GM20431 (cell line): ENCODE data around the gene LMF1.
"Not testable (repeated sequence)": the region's sequence is repeated elsewhere in the genome, so short reads cannot be mapped to it uniquely, and the experiment has no call there.

Experiments
- in situ Hi-C: fragments of 300-500 bp; cut with MseI, MboI; formaldehyde crosslinking; loops from one replicate; pipeline ENCODE4 v1.15.0; 2020; ENCODE audit warnings: low sequenced_read_pairs; ENCODE audit not compliant: unreplicated experiment

LMF1 gene

DNA sequence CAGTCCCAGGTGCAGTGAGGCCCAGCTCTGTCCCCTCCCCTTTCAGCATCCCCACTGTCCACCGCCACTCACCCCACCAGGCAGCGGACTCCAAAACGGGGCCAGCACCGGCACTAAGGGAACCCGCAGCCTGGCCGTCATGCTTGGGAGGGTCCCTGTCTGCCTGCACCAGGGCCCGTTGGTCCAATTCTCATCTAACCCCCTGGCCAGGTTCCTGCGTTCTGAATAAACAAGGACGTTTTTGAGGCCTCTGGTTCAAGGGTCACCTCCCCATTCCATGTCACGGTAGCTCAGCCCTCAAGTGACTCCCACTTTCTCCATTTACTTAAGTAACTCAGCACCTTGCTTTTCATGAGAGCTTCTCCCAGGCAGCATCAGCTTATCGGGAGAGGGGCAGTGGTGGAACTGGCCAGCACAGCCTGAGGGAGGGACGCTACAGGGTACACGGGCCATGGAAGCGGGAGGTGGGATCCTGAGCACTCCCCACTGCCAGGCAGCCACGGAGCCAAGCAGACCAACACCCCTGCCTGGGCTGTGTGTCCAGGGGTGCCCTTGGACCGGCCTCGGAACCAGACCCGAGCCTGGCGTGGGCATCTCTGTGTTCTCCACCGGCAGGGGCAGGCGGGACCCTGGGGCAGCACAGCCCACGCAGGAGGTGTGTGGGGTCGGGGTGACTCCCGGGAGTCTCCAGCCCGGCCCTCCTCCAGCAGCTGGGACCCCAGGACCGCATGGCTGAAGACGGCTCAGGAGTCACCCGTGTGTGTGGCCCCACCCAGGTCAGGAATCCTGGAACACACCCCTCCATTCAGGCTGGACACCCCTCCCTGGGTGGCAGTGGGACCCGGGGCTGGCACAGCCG lies 95.4 kb downstream of the LMF1 start:
- in situ Hi-C loops = no loop called here

DNA sequence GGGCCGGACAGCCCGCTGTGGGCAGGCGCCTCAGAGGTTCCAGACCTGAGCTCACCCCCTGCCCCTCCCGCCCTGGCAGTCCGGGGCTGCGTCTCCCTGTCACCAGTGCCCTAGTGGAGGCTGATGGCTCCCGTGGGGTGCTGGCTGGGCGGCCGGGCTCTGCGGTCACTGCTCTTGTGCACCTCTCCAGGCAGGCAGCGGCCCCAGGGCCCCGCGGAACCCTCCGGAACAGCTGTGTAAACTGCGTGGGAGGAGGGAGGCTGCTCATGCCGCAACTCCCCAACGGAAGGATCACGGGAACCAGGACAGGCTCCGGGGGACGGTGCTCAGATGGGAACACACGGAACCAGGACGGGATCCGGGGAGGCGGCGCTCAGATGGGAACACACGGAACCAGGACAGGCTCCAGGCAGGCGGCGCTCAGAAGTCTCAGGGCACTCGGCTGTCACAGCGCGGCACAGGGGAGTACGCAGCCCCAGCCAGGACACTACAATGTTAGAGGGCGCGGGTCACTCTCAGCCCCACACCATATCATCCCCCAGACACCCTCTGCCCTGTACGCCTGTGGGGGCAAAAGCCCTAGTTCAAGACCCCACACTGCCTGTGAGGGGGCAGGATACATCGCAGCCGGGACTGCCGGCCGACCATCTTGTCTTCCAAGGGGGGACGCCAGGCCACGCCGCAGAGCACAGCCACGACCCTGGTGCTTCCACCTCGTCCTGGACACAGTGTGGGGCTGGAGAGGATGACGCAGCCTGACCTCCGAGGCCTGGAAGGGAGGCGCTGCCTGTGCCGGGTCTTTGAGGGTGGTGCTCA lies 96.2 kb downstream of the LMF1 start:
- in situ Hi-C loops = no loop called here

DNA sequence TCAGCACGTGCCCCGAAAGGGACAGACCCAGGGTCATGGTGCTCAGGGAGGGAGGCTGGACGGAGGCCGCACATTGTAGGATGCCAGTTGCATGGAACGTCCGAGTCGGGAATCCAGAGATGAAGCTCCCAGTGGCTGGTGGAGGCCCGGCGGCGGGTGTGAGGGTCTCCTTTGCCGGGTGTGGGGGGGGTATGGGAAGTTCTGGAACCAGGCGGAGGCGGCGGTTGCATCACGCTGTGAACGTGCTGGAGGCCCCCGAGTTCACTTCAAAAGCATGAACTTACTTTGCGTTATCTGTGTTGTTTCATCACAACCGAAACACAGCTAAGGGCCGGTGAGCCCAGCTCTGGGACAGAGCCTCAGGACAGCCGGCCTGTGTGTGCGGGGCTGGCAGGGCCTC lies 96.9 kb downstream of the LMF1 start:
- in situ Hi-C loops = no loop called here

DNA sequence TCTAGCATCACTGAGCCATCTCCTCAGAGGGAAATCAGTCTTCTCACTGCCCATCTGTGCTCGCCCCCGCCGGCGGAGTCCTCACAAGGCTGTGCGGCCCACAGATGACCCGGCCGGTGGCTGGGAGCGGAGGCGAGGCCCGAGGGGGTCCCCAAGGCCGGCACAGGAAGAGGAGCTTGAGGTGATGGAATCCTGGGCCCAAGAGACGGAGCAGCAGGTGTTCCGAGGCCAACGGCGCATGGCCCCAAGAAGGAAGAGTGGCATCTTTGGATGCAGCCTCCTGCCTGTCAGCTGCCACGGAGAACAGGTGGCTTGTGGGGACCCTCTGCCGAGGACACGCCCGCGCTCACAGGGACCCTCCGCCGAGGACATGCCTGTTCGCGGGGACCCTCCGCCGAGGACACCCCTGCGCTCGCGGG lies 97.5 kb downstream of the LMF1 start:
- in situ Hi-C loops = no loop called here

DNA sequence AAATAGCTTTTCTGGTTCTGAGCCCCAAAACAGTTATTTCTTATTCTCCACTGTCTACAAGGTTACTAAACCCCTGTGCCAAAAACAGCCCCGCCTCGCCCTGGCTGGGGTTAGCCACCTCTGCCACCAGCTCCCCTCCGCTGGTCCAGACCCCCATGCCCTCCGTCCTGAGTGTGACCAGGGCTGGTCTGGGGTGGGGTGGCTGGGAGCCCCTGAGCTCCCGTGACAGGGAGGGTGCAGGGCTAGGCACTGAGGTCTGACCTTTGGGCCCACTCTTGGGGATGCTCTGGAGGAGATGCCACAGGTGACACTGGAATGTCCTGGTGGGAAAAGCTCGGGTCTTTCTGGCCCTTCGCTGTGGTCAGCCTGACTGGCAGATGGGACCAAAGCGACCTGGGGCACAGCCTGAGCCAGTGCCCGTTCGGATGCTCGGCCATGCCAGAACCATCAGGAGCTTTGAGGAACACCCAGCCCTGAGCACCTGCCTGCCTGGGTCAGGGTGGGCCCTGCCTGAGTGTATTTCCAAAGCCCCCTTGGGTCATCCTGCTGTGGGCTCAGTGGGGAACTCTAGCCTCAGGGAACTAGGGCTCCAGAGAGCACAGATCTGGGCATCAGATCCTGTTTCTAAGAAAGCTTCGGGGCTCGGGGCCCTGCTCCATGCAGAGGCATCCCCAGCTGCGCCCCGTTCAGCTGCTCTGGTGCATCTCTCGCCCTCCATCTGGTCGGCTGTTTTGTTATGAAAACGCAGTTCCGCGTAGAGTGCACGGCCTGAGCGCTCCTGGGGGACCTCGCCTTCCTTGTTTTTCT lies 98.1 kb downstream of the LMF1 start:
- in situ Hi-C loops = no loop called here

DNA sequence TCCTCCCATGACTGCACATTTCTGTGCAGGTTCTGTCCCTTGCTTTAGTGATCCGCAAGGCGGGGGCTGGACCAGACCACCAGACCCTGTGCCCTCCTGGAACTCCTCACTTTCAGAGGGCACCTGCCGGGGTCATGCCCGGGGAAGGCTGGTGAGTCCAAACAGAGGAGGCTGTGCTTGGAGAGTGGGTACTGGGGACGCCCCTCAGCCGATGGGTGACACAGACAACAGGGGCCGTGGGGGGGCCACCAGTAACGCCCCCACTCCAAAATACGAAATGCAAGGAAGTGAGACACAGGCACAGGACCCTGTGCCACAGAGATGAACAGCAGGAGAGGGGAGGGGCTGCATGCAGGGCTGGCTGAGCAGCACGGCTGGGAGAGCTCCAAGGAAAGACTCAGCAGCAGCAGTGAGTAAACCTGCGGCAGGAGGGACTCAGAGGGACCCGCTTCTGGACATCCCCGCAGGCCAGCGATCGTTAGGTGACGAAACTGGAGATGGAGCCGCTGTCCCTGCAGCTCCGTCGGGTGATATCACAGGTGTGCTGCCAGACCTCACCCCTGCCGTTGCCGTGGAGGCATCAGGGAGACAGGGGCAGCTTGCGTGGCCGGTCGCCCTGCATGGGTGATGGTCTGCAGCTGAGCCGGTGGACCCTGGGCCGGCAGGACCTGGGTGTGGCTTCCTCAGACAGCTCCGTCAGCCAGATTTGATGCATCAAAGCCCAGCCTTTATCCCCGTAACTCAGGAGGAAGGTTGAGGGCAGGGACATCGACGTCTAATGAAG lies 99.0 kb downstream of the LMF1 start:
- in situ Hi-C loops = no loop called here

DNA sequence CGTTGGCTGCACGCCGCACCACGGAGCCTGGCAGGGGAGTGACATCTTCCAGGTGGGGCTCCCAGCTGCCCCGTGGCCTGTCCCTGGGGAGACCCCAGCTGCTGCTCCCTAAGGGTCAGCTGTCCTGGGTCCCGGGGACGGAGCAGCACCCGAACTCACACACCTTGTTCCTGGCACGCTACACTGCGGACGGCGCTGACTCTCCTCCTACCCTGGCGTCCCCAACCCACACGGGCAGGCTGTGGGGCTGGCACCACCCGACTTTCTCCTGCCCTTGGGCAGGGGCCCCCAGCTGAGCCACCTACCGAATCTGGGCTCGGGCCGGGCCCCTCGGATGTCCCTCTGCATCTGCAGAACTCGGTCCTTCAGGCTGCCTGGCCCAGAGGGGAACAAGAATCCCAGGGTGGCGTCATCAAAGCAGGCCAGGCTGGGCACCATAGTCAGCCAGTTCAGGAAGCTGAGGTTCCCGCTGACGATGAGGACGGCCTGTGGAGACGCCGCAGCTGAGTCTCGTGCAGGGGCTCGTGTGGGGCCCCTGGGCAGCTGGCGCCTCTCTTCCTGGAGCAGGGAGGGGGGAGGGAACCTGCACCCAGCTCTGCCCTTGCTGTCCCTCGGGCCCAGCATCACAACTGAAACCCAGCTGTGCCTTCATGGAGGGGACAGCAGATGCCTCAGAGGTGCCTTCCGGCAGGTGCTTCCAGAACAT lies 99.8 kb downstream of the LMF1 start:
- in situ Hi-C loops = no loop called here

DNA sequence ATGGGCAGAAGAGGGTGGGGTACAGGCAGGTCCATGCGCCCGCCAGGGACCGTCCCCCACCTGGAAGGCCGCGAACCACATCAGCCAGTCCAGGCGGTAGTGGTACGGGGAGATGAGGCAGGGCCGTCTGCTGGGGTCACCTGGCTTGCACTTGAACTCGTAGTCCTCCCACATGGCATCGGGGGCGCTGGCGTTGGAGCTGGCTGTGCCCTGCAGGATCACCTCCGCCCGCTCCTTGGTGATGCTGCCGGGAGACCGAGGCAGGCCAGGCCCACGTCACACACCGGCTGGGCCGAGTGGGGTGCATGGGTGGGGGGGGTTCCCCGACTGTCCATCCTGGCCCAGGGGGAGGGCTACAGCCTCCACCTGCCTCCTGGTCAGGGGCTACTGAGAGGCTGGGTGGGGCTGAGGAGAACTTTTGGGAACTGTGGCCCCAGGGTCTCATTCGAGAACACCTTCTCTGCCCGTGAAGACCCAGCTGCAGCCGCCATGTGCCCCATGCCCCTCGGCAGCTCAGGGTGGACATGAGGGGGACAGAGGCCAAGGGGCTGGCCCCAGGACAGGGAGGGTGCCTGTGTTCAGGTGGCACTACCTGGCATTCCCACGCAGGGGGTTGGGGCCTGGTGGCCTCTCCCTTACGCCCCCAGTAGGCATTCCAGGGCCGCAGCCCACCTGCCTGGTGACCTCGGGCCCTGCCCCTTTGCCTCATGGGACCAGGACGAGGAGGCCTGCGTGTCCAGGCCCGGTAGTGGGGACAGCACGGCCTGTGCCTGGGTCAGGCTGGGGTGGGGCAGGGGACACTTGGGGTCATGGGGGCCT lies 100.8 kb downstream of the LMF1 start:
- in situ Hi-C loops = no loop called here

DNA sequence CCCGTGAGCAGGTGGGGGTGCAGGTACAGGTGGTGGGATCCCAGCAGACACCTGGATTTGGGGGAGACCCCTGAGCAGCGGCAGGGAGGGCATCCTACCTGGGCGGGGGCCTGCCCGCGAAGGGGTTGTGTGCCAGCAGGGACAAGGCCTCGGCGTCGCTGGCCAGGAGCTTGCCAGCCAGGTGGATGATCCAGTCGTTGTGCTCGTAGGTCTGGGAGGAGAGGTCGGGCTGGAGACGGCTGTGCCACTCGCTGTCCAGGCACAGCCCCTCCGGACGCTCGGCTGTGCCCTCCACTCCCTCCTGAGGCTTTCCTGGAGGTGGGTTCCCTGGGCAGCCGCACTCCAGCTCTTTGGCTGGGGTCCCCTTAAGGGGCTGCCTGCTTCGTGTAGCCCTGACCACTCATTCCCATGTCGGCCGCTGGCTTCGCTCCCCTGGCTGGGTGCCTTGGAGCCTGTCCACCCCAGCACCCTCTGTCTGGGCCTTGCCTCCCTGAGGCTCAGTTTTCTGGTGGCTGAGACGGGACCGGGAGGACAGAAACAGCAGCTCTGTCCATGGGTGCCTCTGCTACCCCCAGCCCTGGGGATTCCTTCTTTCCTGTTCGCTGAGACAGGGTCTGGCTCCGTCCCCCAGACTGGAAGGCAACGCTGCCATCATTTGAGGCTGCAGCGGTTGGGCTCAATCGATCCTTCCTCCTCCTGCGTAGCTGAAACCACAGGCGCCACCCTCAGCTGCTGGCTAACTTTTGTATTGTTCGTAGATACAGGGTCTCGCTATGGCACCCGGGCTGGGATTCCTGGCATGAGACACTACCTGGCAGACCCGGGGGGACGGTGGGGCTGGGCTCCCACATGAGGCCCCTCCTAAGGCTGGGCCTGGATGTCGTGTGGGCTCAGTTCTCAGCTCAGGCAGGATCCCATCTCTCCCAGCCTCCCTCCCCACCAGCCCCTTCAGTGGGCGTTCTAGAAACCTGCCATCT lies 101.7 kb downstream of the LMF1 start:
- in situ Hi-C loops = no loop called here

DNA sequence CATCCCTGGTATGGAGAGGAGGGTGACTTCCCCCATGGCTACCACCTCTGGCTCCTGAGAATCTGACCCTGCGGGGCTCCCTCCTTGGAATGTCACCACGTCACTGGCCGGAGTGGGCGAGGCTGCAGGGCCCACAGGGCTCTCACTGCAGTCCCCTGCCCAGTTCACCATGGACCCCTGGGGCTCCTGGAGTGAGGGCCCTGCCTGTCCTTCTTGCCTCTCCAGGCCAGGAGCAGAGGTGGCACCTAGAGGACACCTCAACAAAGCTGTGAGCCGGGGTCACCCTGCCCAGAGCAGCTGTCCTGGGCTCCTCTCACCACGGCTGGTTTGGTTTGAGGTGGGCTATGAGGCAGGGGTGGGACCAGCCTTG lies 102.4 kb downstream of the LMF1 start:
- in situ Hi-C loops = no loop called here

DNA sequence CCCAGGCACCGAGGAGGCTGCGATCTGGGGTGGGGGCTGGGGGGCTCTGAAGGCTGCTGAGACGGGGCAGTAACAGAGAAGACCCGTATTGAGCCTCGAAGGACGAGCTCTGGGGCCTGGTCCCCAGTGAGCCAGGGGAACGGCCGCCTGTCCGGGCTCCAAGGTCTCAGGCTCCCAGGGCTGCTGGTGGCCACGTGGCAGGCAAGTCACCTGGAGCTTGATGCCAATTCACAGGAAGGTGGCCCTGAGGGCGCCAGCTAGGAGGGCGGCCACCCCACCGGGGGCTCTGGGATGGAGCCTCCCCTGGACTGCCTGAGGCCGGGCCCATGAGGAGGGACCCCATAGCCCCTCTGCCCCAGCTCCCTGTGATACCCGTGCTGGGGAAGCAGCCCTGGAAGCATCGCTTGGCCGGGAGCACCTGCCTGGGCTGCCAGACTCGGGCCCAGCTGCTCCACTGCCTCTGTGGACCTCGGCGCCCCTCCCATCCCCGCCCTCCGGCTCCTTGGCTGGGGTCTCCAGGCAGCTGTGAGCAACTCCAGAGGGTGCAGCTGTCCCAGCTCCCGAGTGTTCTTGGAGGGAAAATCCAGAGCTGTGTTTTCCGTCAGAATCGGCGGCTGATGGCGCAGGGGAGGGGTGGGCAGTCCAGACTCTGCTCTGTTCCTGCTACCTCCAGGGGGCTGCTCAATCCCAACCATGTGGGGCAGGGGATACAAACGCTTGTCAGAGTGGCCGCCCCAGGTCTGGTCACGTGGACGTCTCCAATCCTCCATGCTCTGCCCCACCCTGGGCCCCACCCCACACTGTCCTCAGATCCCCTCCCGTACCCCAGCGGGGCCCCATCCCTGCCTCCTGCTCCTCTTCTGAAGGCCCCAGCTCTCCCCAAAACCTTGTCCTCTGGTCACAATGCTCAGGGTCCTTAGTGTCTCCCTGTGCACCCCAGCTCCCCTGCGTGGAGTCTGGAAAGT lies 103.1 kb downstream of the LMF1 start:
- in situ Hi-C loops = no loop called here

DNA sequence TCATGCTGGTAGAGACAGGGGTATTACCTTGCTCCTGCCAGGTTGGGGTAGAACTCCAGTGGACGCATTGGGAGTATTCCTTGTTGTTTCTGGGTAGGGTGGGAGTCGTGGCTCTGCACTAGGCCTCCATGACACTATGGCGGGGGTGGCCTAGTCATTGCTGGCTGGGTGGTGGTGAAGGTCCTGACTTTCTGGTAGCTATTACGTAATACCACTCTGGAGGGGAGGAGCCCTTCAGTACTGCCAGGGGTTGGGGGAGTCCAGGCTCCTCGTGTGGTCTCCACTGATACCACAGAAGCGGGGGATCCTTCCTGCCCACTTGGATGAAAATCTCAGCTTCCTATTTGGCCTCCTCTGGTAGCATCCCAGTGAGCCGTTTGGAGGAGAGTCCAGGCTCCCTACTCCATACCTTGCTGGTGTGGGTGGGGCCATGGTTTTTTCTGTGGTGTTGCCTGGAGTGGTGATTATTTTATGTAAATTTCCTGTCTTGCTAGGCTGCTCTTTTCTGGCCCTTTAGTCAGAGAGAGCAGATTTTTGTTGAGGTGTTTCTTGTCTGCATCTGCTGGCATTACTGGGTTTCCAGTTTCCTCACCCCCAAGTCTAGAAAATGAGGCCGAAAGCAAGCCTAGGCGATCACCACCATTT lies 104.4 kb downstream of the LMF1 start:
- in situ Hi-C loops = no loop called here

DNA sequence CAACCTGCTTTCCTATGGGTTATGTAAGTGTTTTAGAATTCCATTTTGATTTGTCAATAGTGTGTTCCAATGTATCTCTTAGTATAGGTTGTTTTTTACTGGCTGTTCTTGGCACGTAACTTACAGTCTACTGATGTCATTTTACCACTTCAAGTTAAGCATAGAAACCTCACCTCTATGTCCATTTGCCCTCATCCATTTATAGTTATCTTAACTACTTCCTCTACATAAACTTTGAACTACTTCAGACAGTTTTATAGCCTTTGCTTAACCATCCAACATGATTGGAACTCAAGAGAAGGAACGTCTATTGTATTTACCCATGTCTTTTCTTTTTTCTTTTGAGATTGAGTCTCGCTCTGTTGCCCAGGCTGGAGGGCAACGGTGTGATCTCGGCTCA lies 105.8 kb downstream of the LMF1 start:
- in situ Hi-C loops = no loop called here

DNA sequence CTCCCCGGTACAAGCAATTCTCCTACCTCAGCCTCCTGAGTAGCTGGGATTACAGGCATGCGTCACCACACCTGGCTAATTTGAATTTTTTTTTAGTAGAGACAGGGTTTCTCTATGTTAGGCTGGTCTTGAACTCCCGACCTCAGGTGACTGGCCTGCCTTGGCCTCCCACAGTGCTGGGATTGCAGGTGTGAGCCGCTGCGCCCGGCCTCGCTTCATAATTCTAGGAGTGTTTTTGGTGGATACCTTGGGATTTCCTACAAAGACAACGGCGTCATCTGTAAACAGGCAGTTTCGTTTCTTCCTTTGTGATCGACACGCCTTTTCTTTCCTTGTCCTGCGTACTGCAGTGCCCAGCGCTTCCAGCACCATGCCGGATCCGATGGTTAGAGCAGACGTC lies 109.3 kb downstream of the LMF1 start:
- in situ Hi-C loops = no loop called here

DNA sequence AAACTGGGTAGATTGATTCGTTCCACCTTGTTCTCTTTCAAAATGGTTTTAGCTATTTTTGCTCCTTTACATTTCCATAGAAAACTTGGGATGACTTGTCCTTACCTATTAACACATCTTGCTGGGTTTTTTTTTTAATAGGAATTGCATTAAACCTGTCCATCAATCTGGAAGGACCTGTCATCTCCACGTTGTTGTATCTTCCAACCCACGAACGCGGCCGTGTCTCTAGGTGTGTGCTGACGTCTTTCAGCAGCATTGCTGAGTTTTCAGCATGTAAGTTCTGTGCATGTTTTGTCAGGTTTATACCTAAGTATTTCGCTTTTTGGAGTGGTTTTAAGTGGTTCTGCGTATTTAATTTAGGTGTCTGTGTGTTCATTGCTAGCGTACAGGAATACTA lies 109.9 kb downstream of the LMF1 start:
- in situ Hi-C loops = no loop called here

DNA sequence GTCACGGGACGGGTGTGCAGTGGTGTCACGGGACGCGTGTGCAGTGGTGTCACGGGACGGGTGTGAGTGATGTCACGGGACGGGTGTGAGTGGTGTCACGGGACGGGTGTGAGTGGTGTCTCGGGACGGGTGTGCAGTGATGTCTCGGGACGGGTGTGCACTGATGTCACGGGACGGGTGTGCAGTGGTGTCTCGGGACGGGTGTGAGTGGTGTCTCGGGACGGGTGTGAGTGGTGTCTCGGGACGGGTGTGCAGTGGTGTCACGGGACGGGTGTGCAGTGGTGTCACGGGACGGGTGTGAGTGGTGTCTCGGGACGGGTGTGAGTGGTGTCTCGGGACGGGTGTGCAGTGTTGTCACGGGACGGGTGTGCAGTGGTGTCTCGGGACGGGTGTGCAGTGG lies 111.8 kb downstream of the LMF1 start:
- in situ Hi-C loops = not testable (repeated sequence)
